AG20443 (cell line): ENCODE data around the gene FAM234B.

Experiments
- DNase-seq: peaks from one replicate; pipeline ENCODE4 v3.0.0; 2012; ENCODE audit warnings: low spot score, mixed read lengths

Gene FAM234B

DNA sequence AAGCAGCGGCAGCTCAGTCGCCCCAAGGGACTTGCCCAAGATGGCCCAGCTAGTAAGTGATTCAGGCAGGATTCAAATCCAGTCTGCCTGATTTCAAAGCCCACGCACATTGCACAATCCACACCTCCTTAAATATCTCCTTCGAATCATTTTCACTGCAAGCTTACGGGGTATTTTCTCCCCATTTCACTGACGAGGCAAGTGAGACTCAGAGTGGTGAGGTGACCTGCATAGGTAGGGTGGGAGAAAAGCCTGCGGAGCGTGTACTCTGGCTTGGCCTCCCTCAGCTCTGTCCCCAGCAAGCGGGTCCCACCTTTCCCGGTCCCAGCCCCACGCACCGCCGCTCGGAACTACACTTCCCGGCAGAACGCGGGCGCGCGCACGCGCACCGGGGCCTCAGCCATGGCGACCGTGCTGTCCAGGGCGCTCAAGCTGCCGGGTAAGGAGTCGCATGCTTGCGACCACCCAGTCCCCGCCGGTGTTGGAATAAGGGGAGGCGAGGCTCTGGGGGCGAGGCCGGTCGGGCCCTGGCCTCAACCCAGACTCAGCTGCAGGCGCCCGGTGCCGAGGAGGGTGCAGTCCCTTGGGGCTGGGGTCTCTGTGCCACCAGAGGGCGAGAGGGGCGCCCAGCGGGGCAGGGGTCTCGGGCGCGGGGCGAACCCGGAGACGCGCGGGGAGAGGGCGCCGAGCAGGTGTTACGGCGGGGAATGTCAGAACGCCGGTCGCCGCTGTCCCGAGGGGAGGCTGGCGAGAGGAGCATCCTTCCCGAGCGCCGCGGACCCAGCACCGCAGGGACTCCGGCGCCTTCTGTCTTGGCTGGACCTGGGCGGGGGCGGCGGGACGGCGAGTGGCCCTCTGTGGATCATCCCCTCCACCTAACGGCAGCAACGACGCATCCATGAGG, at the start of gene FAM234B:
Gene FAM234B, plus strand, starts transcription at position 380 of the 904 bp plus-strand sequence. Its CDS starts 23 bp downstream, at position 403.
- DNase-seq: peak; percentile 97

DNA sequence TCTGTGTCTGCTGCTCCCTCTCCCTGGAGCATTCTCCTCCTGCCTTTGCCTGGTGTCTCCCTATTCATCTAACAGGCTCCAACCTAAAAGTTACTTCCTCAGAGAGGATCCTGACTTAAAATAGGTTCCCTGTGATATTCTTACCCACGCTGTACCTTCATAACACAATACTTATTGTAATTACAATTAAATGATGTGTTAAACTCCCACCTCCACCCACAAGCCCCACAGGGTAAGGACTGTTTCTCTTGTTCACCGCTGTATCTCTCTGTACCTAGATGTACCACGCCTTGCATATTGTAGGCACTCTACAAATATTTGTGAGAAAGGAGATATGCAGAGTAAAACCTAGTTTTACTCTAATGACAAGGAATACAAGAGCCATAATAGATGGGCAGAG, 49.1 kb upstream of the FAM234B start:
- DNase-seq: no peak

DNA sequence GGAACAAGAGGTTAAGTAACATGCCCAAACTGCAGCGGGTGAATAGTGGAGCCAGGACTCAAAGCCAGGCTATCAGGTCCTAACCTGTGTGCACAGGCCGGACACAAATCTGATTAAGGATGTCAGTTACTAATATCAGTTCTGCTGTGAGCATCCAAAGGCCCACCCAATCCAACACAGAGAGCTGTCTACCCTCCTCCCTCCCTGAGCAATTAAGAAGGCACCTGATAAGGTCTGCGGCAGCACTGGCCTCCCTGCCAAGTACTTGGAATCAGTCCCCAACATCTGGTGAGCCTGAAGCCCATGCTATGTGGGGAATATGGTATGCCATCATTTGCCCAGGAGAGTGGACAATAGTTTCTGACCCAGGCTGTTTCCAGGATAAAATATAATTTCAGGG, 48.0 kb upstream of the FAM234B start:
- no peak for DNase-seq

DNA sequence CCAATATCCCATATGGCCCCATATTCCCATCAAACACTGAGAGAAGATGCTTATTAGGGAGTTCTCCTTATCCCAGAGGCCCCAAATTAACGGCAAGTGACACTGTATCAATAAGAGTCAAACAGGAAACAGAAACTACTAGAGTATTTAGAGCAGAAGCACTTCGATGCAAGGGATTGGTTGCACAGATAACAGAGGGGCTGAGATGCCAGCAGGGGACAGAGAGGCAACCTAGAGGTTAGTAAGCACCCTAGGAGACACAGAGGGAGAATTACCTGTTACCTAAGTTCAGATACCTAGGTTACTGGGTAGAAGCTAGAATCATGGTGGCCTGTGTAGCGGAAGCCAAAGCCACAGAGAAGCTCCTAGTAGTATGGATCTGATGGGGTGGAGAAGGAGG, 47.0 kb upstream of the FAM234B start:
- DNase-seq: no peak

DNA sequence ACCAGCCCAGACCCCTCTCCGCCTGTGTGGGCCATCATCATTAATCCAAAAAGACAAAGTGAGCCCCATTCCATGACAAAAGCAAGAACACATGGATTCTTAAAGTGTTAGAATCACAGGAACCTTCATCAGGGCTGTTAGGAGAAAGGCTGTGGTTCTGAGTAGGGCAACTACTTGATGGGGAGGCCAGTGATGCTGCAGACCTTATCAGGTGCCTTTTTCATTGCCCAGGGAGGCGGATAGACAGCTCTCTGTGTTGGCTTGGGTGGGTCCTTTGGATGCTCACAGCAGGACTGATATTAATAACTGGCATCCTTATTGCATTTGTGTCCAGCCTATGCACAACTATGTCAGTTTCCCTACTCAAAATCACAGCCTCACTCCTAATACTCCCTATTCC, 46.4 kb upstream of the FAM234B start:
- no peak for DNase-seq

DNA sequence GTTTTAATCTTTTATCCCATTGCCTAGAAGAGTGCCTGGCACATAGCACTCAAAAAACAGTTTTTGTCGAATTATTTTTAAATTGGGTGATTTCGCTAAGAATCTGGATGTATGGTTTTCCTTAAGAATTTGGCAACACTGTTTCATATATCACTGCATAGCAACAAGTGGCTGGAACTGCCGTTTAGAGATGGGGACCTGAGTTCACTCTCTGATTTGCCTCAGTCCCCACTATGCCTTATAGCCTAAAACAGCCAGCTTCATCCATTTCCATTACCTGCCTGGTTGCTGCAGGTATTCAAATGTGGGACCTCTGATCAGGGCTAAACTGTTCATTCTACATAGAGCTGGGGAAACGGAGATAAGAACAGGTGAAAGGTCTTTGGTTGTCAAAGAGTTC, 45.9 kb upstream of the FAM234B start:
- DNase-seq: no peak

GRCh38 chr12:12999271-12999958, 44.8 kb upstream of the FAM234B start:
- peak; percentile 30 for DNase-seq

GRCh38 chr12:12999959-13000615, 44.1 kb upstream of the FAM234B start, which contains the start of gene HEBP1:
TSS of gene HEBP1 (minus strand) at chr12:13000265. CDS start at chr12:13000114, 151 bp downstream.
- peak; percentile 99 for DNase-seq

DNA sequence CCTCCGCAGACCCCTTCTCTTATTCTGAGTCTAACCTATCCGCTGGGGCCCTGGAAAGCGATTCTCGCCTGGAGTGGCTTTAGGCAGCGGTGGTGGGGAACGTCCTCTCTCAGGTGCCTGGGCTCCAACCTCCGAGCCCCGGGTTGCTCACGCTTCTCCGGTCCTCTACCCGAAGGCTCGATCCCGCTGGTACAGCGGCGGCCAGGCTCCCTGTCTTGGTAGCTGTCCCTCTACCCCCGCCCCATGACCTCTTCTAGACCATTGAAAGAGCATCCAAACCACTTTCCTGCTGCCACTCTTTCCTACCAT, 43.6 kb upstream of the FAM234B start:
- DNase-seq: peak; percentile 49

DNA sequence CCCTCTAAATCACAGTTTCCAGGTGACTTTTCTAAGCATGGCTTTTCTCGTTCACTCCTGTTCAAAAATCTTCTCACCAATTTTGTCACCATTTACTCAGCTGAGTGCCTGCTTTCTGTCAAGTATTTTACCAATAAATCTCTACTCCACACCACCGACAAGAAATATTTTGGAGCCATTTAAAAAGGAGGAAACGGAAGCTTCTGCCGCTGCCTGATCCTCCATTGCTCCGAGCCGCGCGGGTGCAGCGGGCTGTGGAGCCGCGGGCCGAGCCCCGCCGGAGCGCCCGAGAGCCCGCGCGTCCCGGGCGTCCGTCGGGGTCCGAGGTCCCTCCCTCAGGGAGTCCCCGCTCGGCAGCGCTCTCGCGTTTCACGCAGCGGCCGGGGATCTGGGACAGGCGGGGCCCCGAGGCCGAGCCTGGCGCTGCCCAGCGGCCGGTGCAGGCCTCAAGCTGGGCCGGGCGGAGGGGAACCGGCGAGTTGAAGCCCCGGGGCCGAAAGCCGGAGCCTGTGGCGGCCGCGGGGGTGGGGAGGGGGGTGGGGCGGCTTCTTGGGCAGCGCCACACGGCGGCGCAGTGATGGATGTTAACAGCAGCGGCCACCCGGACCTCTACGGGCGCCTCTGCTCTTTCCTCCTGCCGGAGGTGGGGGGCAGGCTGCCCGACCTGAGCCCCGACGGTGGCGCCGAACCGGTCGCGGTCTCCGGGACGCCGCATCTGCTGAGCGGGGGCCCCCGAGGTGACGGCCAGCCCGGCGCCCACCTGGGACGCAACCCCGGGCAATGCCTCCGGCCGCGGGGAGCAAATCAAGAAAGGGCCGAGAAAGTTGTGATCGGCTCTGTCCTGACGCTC, 43.0 kb upstream of the FAM234B start:
- DNase-seq: peak; percentile 89

DNA sequence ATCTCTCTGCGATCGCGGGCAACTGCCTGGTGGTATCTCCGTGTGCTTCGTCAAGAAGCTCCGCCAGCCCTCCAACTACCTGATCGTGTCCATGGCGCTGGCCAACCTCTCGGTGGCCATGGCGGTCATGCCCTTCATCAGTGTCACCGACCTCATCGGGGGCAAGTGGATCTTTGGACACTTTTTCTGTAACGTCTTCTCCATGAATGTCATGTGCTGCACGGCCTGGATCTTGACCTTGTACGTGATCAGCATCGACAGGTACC, 42.5 kb upstream of the FAM234B start:
- no peak for DNase-seq

DNA sequence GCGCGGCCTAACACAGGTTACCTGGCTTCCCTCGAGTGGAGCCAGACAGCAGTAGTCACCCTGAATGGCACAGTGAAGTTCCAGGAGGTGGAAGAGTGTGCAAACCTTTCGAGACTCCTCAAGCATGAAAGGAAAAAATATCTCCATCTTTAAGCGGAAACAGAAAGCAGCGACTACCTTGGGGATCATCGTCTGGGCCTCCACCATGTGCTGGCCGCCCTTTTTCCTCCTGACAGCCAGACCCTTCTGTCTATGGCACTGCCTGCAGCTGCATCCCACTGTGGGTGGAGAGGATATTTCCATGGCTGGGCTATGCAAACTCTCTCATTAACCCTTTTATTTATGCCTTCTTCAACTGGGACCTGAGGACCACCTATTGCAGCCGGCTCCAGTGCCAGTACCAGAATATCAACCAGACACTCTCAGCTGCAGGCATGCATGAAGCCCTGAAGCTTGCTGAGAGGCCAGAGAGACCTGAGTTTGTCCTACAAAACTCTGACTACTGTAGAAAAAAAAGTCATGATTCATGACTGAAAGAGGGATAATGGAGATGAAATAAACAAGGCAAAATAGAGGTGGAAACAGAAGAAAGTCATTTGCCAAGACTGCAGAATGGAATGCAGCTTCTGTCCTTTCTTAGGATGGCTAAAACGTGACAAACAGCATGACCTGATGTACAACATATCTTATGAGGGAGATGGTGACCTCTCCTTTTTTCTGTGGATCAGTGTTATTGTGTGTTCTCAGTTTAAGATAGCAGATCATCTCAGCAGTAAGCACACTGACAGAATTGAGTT, 41.7 kb upstream of the FAM234B start:
- no peak for DNase-seq

DNA sequence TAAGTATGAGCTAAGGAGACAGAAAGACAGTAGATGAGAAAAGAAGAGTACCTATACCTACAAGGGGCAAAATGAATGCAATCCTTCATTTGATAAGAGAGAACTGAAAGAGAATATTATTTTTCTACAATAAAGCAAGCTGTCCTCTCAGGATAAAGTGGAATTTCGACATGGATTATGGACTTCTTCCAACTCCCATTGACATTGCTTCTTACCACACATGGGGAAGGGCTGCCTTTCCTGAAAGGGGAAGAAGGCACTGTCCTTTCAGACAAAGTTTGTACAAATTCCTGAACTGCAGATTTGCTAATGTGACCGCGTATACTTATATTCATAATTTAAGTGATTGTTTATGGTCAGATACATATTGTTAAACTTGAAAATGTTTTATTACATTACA, 39.8 kb upstream of the FAM234B start:
- DNase-seq: peak; percentile 34

DNA sequence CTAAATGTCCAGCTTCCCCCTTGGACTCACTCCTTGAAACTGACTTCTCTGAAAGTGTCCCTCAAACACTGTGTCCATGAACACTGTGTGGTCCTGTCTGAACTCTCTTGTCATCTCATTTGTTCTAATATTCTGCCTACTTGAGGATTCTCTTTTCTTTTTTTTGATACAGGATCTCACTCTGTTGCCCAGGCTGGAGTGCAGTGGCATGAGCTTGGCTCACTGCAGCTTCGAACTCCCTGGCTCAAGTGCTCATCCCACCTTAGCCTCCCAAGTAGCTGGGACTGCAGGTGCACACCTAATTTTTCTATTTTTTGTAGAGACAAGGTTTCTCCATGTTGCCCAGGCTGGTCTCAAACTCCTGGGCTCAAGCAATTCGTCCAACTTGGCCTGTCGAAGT, 39.2 kb upstream of the FAM234B start:
- DNase-seq: no peak

GRCh38 chr12:13005649-13006048, 38.5 kb upstream of the FAM234B start:
- DNase-seq: no peak

- no peak for DNase-seq
Measured at GRCh38 chr12:13007496-13008233, 36.5 kb upstream of the FAM234B start.

GRCh38 chr12:13008741-13009380, 35.3 kb upstream of the FAM234B start:
- DNase-seq: no peak

DNA sequence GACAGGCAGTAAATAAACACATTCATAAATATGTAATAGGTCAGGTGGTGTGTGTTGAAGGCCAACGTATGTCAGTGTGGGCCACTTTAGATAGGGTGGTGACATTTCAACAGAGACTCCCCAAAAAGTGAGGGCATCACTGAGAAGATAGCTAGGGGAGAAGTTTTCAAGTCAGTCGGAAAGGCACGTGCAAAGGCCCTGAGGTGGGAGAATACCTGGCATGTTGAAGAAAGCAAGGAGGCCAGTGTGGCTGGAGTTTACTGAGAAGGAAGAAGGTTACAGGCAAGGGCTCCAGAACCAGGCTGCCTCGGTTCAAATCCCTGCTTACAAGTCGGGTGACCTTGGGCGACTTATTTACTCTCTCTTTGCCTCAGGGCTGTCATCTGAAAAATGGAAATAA, 33.1 kb upstream of the FAM234B start:
- DNase-seq: no peak

DNA sequence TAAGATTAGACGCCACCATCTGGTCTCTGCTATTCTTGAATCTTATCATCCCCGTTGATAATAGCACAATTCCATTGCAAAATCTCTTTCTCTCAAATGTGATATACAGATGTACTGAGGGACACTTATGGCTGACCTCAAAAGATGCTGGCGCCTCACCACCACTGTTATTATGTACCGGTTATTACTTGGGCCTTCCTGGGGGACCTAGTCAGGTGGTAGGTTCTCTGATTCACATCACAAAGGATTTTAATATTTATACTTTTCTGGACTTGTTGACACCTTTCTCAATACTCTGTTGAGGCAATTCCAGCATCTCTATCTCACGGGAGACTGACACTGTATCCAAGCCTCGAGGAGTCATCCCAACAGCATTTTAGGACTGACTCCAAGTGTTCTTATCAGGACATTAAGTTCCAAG, 21.3 kb upstream of the FAM234B start:
- no peak for DNase-seq
